NCI-H1417 treated with DMSO at 0.1 percent for 48 hours (cell line): ENCODE results near the gene GNA12.
A peak's percentile ranks its signal among the peaks of the same experiment; 100 is the strongest.

Experiments
- DNase-seq: peaks from one replicate; lab custom pipeline; 2025; lab: John Stamatoyannopoulos, UW

The GNA12 gene

DNA sequence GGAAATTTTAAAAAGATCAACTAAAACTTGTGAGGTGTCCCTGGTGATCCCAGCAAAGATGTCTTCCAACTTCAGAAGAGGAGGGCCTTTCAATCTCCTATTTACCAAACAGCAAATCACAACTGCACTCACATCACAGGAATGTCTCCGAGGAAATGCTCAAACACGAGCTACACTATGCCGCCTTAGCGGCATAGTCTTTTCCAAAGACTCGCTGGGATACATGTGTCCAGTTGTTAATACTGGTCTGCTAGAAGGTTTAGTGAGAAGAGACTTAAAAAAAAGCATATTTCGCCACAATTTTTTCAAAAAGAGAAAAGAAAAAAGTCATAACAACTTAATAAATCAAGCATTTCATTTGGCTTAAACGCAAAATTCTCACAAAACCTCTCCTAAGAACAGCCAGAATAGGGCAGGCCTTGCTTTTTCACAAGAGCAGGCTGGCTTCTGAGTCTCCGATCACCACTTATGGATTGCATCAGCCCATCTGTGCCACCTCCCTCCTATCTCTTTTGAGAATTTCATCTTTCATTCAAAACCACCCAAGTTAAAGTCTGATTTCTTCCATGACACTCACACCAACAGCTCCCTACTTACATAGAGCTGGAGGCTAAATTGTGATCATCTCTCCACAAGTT, 66.1 kb downstream of the GNA12 start:
- no peak for DNase-seq

DNA sequence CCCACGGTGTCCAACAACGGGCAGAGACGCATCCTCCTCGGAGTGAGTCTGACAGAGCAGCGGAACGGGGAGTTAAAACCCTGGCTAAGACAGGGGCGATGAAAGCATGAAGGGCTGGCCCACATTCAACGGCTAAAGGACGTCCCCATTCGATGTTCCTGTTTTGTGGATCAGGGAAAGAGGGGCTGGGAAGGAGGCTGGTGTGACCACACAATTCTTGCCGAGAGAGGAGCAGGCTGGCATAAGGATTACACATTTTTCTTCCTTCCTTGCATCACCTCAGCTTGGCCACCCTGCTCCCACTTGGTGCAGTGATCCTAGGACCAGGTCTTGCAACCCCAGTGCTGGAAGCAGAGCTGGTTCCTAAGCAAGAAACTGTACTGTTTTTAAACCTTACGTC, 67.7 kb downstream of the GNA12 start:
- no peak for DNase-seq

DNA sequence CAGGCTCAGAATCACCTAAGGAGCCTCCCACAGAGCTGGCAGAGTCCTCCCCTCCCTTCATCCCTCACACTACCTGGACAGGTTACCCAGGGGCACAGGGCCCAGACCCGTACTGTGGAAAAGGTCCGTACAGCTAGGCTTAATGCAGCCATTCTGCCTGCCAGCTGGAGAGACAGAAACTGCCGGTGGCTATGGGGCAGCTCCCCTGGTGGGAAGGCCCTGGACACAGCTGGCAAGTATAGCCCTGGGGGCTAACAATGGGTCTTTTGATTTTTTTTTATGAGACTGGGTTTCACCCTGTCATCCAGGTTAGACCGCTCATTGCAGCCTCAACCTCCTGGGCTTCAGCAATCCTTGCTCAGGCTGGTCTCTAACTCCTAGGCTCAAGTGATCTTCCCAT, 68.3 kb downstream of the GNA12 start:
- no peak for DNase-seq

DNA sequence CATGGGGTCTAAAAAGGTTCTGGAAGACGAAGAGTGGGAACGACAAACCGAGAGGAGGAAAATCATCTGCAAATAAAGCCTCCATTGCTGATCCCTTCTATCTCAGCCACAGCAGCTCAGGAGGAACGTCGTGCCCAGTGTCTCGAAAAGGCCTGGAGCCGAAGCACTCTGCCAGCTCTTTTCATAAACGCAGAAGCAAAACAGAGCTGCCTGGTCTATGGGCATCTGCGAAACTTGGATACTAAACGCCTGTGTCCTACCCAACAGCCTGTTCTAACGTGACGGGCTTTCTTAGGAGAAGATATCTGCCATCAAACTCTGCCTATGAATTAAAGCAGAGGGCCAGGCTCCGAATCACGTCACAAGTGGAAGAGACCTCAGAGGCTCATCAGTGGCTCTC, 68.7 kb downstream of the GNA12 start:
- DNase-seq: no peak

DNA sequence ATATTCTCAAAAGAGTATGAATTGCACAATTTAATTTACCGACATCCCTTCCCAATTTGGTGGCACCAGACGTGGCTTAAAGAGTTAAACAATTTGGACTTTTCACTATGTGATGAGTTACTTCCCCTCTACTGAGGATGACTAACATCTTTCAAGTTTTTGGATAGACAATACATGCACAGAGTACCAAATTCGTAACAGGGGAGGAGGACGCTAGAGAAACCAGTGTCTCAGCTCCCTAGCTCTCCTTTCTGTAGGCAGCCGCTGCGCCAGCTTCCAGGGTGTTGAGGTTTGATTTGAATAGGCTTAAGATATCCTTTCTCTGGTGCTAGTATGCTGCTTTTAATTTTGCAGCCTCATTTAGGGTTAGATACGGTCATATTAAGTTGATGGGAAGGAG, 69.2 kb downstream of the GNA12 start:
- DNase-seq: no peak

DNA sequence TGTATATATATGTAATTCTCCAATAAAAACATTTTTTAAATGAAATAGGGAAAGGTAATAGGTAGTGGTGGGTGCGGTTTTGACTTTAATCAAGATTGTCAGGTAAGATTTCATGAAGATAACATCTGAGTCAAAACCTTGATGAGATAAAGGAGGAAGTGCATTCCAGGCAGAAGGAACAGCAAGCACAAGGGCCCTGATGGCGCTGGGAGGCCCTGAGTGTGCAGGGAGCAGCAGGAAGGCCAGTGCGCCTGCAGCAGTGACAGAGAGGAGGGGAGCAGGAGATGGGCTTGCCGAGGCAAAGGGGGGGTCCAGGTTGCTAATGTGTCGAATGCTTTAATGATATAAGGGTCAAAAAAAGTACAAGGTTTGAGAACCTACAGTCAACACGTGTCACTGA, 69.8 kb downstream of the GNA12 start:
- DNase-seq: no peak

DNA sequence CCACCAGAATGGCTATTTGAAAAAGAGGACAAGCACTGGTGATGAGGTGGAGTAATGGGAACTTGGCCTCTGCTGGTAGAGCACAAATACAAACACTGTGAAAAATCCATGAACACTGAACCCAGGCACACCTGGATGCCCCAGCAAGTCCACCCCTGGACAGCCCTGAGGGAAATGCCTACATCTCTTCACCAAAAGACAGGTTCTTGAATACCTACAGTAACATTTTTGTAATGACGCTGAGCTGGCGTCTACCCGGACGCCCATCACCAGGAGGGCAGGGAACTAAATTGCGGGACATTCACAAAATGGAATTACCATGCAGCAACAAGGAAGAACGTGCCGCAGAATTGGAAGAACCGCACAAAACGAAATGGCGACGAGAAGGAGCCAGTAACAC, 70.5 kb downstream of the GNA12 start:
- DNase-seq: no peak

DNA sequence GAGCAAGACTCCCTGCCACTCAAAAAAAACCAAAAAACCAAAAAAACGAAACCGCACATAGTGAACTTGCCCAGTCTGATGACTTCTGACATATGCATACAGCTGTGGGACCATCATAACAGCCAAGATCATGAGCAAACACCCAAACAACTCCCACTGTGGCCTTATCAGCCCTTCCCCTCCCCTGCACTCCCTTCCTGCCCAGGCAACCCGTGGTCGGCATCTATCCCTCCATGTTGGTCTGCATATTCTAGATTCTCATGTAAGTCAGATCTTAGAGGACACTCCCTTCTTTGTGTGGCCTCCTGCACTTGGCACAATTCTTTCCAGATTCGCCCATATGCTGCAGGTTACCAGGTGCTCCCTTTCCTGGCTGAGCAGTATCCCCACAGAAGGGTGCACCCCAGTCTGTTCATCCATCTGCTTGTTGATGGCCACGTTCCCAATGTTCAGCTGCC, 72.8 kb downstream of the GNA12 start:
- DNase-seq: no peak

DNA sequence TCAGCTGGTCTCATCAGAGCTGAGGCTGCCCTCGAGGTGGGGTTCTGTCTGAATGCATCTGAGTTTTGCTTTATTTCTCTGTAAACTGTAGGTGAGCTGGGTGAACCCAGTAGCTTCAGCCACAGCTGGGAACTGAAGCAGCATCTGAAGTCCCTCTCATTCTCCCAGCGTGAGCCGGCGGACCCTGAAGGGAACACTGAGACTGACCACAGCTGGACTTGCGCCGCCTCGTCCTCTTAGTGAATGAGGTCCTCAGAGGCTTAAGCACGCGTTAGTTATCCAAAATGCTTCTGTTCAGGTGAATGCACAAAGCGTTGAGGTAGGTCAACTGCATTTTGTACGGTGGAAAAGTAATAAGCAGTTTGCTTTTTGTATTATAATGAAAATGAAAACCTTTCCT, 79.5 kb downstream of the GNA12 start:
- DNase-seq: no peak

DNA sequence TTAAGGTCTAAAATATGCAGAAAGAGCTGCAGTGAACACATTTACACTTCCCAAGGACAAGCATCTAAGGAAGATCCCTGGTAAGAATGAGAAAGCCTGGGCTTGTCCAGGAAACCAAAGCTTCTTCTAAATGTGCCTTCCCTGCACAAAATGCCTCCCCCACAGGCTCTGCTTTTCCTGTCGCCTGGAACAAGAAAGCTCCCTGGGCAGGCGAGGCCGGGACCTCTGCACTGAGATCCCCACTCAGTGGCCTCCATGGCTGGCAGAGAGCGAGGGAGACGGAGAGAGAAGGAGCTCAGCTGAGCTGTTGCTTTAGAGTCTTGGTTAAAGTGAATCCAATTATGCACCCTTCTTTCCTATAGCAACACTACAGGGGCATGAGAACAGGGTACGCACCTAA, 80.5 kb downstream of the GNA12 start:
- no peak for DNase-seq

DNA sequence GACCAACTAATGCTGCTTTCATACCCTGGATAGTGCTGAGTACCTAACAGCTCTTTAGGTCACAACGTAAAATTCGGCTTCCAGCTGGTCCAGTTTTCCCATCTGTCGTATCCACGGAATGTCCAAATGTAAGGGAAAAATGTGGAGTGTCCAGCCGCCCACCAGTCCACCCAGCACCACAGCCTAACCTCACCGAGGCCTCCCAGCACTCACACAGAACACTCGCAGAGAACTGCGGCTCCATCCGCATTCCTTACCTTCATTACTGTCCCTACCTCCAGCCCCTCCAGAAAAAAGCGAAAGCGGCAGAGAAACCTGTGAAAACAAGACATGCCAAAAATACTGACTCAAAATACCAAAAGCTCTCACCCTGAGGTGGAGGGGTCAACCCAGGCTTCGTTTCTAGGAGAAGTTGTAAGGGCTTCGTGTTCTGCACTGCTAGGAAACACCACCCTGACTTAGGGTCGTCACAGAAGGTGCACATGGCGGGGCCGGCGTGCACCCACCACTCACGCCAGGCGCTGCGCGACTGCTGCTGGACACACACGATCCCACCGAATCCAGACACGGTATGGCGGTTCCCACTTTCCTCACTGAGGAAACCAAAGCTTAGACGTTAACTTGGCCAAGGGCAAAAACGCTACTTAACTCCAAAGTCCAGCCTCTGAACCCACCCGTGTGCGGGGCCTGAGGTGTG, 82.2 kb downstream of the GNA12 start:
- DNase-seq: no peak

DNA sequence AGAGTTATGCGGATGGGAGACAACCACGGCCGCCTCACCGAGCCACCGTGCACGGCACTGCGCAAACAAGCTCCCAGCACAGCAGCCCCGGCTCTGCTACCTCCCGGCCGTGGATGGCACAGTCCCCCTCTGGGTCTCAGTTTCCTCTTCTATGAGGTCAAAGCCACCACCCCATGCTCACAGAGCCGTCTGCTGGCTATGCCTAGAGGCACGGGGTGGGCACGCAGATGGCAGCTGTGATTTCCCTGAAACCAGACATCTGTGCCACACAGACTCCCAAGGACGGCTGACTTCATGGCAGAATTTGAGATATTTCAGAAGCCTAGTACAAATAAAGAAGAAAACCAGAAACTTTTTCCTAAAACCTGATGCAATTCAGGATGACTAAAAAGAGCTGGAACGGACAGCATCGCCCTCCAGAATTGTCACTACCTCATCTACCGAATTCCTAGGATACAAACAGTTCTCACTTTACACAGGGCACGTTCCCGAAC, 82.9 kb downstream of the GNA12 start:
- DNase-seq: no peak

DNA sequence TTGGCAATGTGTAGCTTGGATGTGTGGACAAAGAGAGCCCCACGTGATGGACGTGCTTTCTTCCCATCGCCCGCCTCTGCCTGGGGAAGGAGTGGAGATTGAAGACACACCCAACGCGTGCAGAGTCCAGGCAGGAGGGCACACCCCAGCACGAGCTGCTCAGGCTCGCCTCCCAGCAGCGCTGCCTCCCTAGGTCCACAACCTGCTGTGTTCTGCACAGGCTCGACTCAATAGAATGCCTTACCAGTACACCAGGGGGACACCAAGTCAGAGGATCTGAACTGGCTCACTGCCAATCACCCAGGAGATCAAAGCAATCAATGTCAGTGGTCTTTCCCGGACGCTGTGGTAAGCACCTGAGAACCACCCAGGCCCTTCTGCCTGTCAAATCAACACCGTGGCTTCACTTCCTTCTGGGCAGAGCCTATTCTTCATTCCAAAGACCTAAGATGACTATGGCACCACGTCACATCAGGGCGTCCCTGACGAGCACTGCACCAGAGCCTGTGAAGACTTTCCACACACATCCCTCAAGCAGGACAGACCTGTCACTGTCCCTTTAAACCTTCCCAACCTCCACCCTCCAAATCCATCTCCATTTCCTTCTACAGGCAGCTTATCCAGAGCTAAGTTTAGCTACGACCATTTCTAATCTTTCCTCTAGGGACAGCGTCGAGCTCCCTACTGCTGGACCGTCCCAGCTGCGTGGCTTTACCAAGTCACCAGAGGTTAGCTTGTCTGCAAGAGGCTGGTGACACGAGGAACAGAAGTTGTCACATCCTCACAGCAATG, 83.8 kb downstream of the GNA12 start:
- DNase-seq: peak; percentile 36

DNA sequence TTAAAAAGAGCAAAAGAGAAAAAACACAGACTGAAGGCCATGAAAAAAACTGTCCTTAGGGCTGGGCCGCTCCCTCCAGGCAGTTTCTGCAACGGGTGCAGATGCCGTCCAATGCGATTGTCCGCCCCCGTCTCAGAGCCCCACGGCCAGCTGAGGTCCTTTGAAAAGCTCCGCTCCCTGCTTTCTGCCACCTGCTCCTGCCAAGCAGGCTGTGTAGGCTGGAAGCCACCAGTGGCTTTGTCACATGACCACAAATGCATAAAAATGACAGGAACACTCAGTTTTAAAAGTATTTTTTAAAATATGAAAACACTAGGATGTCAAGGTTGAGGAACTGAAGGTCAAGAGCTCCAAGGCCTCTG, 84.4 kb downstream of the GNA12 start:
- DNase-seq: peak; percentile 43

DNA sequence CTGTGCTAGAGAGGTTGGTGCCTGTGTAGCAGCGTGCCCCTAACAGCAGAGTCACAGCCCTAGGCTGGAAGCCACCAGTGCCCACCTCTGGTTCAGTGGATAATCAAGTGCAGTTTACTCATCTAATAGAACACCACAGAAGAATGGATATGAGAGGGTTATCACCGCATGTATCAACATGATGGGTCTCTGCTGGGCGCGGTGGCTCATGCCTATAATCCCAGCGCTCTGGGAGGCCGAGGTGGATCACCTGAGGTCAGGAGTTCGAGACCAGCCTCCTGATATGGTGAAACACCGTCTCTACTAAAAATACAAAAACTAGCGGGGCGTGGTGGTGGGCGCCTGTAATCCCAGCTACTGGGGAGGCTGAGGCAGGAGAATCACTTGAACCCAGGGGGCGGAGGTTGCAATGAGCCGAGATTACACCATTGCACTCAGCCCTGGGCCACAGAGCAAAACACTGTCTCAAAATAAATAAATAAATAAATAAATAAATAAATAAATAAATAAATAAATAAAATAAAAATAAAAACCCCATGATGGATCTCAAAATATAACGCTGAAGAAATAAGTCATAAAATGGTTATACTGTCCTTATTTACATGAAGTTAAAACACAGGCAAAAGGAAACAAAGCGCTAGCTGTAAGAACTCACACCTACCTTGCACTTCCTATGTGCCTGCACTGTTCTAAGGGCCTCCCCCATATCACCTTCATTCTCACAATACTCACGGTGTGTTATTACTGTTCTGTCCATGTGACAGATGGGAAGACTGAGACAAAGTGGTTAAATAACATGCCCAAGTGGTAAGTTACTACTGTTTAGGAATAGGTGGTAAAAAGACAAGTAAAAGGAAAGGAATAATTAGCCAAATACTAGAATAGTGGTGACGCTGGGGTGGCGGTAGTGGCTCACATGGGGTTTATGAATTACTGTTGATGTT, 85.2 kb downstream of the GNA12 start:
- DNase-seq: no peak

DNA sequence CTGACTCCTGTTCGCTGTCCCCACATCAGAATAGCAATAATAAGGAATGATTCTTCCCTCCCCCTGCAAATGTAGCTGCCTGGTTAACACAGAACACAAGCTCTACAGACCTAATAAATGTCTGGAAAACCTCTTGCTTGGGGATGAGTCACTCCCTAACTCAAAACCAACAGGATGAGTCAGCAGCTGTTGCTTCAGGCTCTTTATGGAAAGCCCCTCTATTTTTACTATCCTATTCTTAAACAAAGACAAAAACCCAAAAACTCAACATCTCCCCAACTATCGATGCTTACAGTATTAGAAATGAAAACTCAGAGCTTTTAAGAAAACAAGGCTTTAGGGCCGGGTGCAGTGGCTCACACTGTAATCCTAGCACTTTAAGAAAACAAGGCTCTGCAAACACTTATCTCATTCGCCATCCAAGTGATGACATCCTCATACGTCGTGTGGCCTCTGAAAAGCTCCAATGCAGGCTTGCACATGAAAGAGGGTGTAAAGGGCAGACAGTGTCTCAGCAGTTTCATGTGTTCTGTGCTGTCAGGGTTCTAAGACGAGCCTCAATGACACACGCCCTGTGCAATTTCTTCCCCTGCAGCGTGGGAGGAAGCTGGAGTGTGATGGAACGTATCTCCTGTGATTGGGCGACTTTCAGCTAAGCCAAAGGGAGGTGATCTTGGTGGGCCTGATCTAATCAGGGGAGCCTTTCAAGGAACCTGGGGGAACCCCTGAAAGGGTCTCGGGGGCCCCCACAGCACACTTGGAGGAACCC, 86.0 kb downstream of the GNA12 start:
- no peak for DNase-seq

DNA sequence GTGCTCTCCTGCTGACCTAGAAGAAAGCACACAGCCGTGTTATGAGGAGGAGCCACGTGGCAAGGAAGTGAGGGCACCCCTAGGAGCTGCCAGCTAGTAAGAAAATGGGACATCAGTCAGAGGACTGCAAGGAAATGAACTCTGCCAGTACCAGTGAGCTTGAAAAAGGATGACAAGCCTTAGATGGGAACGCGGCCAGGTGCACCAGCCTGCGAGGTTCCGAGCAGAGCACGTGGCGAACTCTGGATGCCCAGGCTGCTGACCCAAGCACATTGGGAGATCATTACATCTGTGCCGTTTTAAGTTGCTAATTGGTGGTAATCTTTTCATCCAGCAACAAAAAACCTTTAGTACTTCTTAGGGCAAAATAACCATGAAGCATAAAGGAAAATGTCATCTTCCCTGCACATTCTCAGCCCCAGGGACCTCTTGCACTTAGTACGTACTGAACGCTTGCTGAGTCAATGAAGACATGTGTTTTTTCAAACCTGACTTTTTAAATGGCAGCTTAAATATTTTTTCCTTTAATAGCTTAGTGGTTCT, 86.7 kb downstream of the GNA12 start:
- DNase-seq: no peak

DNA sequence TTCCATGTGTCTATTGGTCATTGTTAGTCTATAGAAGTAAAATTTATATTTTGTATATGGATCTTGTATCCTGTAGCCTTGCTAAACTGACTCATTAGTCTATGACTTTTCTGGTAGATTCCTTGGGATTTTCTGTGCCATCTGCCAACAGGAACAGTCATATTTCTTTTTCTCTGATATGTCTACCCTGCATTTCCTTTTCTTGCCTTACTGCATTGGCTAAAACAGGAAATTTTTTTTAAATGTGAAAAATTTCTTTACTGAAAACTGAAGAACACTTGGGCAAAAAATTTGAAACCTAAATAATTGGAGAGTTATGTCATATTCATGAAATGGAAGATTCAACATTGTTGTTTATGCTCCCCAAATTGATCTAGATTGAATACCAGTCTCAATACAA, 88.6 kb downstream of the GNA12 start:
- no peak for DNase-seq

DNA sequence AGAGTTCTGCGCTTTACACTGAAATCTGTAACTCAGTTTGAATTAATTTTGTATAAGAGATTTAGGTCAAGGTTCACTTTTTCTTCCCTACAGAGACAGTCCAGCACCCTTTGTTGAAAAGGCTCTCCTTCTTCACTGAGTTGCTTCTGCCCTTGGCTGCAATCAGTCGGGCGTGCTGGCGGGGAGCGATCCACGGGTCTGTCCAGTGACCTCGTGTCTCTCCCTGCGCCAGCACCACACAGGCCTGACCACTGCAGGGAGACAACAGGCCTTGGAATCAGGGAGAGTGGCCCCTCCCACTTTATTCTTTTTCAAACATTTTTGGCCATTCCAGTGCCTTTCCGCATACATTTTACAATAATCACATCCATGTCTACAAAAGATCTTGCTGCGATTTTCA, 89.2 kb downstream of the GNA12 start:
- no peak for DNase-seq

DNA sequence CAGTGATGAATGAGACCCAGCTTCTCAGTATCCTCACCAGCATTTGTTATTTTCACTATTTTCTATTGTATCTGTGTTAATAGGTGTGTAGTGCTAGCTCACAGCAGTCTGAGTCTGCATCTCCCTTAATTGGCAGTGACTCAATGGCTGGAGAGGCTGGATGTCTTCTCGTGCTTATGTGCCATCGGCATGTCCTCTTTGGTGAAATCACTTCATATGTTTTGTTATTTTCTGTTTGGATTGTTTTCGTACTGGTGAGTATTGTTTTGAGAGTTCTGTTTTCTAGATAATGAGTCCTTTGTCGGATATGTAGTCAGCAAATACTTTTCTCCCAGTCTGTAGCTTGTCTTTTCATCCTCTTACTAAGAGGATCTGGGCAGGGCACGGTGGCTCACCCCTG, 90.0 kb downstream of the GNA12 start:
- DNase-seq: no peak

DNA sequence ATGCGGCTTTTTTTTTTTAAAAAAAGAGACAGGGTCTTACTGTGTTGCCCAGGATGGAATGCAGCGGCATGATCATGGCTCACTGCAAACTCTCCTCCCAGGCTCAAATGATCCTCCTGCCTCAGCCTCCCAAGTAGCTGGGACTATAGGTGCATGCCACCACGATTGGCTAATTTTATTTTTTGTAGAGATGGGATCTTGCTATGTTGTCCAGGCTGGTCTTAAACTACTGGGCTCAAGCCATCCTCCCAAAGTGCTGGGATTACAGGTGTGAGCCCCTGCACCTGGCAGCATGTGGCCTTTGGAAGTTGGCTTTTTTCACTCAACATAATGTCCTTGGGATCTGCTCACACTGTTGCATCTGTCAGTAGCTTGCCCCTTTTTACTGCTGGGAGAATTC, 91.0 kb downstream of the GNA12 start:
- no peak for DNase-seq
